Stomach smooth muscle (tissue), 2 donors: ENCODE data around the gene ADAT3.

Source experiments
- H3K27ac ChIP-seq: one replicate; pipeline ENCODE4 v1.7.0; 2013; ENCODE audit warnings: mild to moderate bottlenecking, low read length, inconsistent platforms
- H3K27me3 ChIP-seq, 2 donors: one replicate each; pipeline ENCODE4 v1.7.0; 2013; ENCODE audit warnings: low read length in 2 of 2; ENCODE audit not compliant: insufficient read depth in 2 of 2, control insufficient read depth in 1 of 2
- H3K36me3 ChIP-seq, 2 donors: one replicate each; pipeline ENCODE4 v1.7.0; 2013; ENCODE audit warnings: low read length in 2 of 2; ENCODE audit not compliant: control insufficient read depth in 2 of 2, insufficient read depth in 2 of 2
- H3K4me1 ChIP-seq: one replicate; pipeline ENCODE4 v1.7.0; 2013; ENCODE audit warnings: low read length; ENCODE audit not compliant: control insufficient read depth, insufficient read depth
- H3K4me3 ChIP-seq, 2 donors: one replicate each; pipeline ENCODE4 v1.7.0; 2013; ENCODE audit warnings: low read length in 2 of 2
- H3K9ac ChIP-seq, 2 donors: one replicate each; pipeline ENCODE4 v1.7.0; 2013; ENCODE audit warnings: low read length in 2 of 2, mild to moderate bottlenecking in 1 of 2
- H3K9me3 ChIP-seq, 2 donors: one replicate each; pipeline ENCODE4 v1.7.0; 2013; ENCODE audit warnings: low read length in 2 of 2; ENCODE audit not compliant: control insufficient read depth in 2 of 2
- donor health status: healthy.
- donor health status: Pancreatic carcinoma.

The ADAT3 gene

GRCh38 chr19:1932395-1932794, 27.2 kb downstream of the ADAT3 start:
- Histone ChIP-seq H3K27ac (no peak overlapping the region), H3K4me3 (no peak overlapping the region), H3K9me3 (no peaks in the 10 kb centered on the region), H3K27me3 (peaks cover 2 to 3% of the 10 kb centered on the region in 2 donors), H3K36me3 (no peaks in the 10 kb centered on the region), H3K9ac (no peak overlapping the region), H3K4me1 (peaks cover 14% of the 10 kb centered on the region)

GRCh38 chr19:1933244-1933643, 28.0 kb downstream of the ADAT3 start:
- Histone ChIP-seq H3K27me3 (peaks cover 2 to 3% of the 10 kb centered on the region in 2 donors), H3K4me3 (no peak overlapping the region), H3K9ac (no peak overlapping the region), H3K9me3 (no peaks in the 10 kb centered on the region), H3K4me1 (peaks cover 14% of the 10 kb centered on the region), H3K36me3 (no peaks in the 10 kb centered on the region), H3K27ac (no peak overlapping the region)

- Histone ChIP-seq H3K36me3 (no peaks in the 10 kb centered on the region), H3K9me3 (no peaks in the 10 kb centered on the region), H3K4me3 (no peak overlapping the region), H3K4me1 (peaks cover 13% of the 10 kb centered on the region), H3K9ac (no peak overlapping the region), H3K27ac (no peak overlapping the region), H3K27me3 (peaks cover 2 to 3% of the 10 kb centered on the region in 2 donors)
These were observed 28.7 kb downstream of the ADAT3 start for GRCh38 chr19:1933942-1934341.

GRCh38 chr19:1935484-1936208, 30.4 kb downstream of the ADAT3 start:
- H3K4me3 ChIP-seq: no peak overlapping the region
- H3K27ac ChIP-seq: no peak overlapping the region
- H3K27me3 ChIP-seq: peaks cover 0 to 2% of the 10 kb centered on the region in 2 donors
- no peaks in the 10 kb centered on the region for H3K36me3 ChIP-seq
- H3K9me3 ChIP-seq: no peaks in the 10 kb centered on the region
- H3K4me1 ChIP-seq: peaks cover 17% of the 10 kb centered on the region
- no peak overlapping the region for H3K9ac ChIP-seq

- Histone ChIP-seq H3K27ac (no peak overlapping the region), H3K4me3 (no peak overlapping the region), H3K9ac (no peak overlapping the region), H3K36me3 (no peaks in the 10 kb centered on the region), H3K27me3 (peaks cover 0 to 2% of the 10 kb centered on the region in 2 donors), H3K9me3 (no peaks in the 10 kb centered on the region), H3K4me1 (peaks cover 17% of the 10 kb centered on the region)
These were observed 31.2 kb downstream of the ADAT3 start for GRCh38 chr19:1936430-1936829.

GRCh38 chr19:1936916-1937610, 31.9 kb downstream of the ADAT3 start:
- H3K9ac ChIP-seq: no peak overlapping the region
- peaks cover 0 to 2% of the 10 kb centered on the region in 2 donors for H3K27me3 ChIP-seq
- peaks cover 20% of the 10 kb centered on the region for H3K4me1 ChIP-seq
- no peak overlapping the region for H3K27ac ChIP-seq
- H3K36me3 ChIP-seq: no peaks in the 10 kb centered on the region
- no peak overlapping the region for H3K4me3 ChIP-seq
- no peaks in the 10 kb centered on the region for H3K9me3 ChIP-seq

GRCh38 chr19:1938071-1938470, 32.9 kb downstream of the ADAT3 start:
- Histone ChIP-seq H3K9ac (no peak overlapping the region), H3K27ac (no peak overlapping the region), H3K27me3 (peaks cover 0 to 2% of the 10 kb centered on the region in 2 donors), H3K36me3 (no peaks in the 10 kb centered on the region), H3K4me3 (no peak overlapping the region), H3K4me1 (peaks cover 30% of the 10 kb centered on the region), H3K9me3 (no peaks in the 10 kb centered on the region)

GRCh38 chr19:1941146-1942077, 36.2 kb downstream of the ADAT3 start, which contains the start of gene CSNK1G2:
Gene CSNK1G2 (plus strand): TSS chr19:1941172. CDS start chr19:1969773, 28,601 bp downstream.
- peak within 1 kb of the TSS; percentile 99 for H3K27ac ChIP-seq
- H3K9ac ChIP-seq: peak within 1 kb of the TSS; percentile 95 to 97
- no peaks in the 10 kb centered on the region for H3K9me3 ChIP-seq
- peak within 1 kb of the TSS; percentile 89 to 91 for H3K4me3 ChIP-seq
- H3K27me3 ChIP-seq: no peaks in the 10 kb centered on the region
- H3K4me1 ChIP-seq: peaks cover 38% of the 10 kb centered on the region
- no peaks in the 10 kb centered on the region for H3K36me3 ChIP-seq

GRCh38 chr19:1942078-1942933, 37.1 kb downstream of the ADAT3 start:
- Histone ChIP-seq H3K36me3 (no peaks in the 10 kb centered on the region), H3K9ac (peak overlapping the region; percentile 60 to 86), H3K4me1 (peaks cover 38% of the 10 kb centered on the region), H3K4me3 (peak overlapping the region; percentile 89 to 91), H3K27ac (peak overlapping the region; percentile 60), H3K9me3 (no peaks in the 10 kb centered on the region), H3K27me3 (no peaks in the 10 kb centered on the region)
